ENCODE data around the gene HOXC6. TPM values are rescaled to one million over a fixed set of nuclear protein-coding genes. Genes with fewer than 3 reads are reported as not detected.

Gene HOXC6
- total and polyA plus RNA-seq, 9 of the 15 experiments (the other 6 are each of a cell fraction or from before 2014, with no cell fraction given) = 0.06 to 4.0 (median 1.4) TPM

GRCh38 chr12:54017878-54018467 is 10.3 kb upstream of the HOXC6 start (continued):
- no peak for TF ChIP-seq BRF2 (IDR thresholded peaks at IDR 0.05; ENCODE audit: borderline replicate concordance, insufficient read depth, insufficient read length)
- no peak for TF ChIP-seq ZNF766 (CRISPR knock-in tag; conservative IDR thresholded peaks at IDR 0.05)
- 0 out of 2 replicates have a peak, but pooled peaks have one; percentile 4 for TF ChIP-seq OTX1 (CRISPR knock-in tag; IDR thresholded peaks at IDR 0.05)
- no peak for TF ChIP-seq NFIX (CRISPR knock-in tag; IDR thresholded peaks at IDR 0.05; ENCODE audit: low read depth)
- no peak for TF ChIP-seq BCLAF1 (IDR thresholded peaks at IDR 0.05; ENCODE audit: borderline replicate concordance in 1 of 2, control insufficient read depth in 1 of 2, low read depth in 2 of 2, low read length in 1 of 2)
- no peak for TF ChIP-seq ZBTB1 (CRISPR knock-in tag; IDR thresholded peaks at IDR 0.05; ENCODE audit: borderline replicate concordance, low read depth)
- TF ChIP-seq ZNF586 (CRISPR knock-in tag; conservative IDR thresholded peaks at IDR 0.05) = no peak
- no peak for TF ChIP-seq TAL1 (IDR thresholded peaks at IDR 0.05)
- TF ChIP-seq ZNF174 (CRISPR knock-in tag; IDR thresholded peaks at IDR 0.05) = no peak
- no peak for TF ChIP-seq SREBF2 (CRISPR knock-in tag; IDR thresholded peaks at IDR 0.05)
- TF ChIP-seq ZNF143 (CRISPR knock-in tag; IDR thresholded peaks at IDR 0.05) = no peak
- TF ChIP-seq CBFB (CRISPR knock-in tag; IDR thresholded peaks at IDR 0.05) = no peak
- TF ChIP-seq TFE3 (CRISPR knock-in tag; IDR thresholded peaks at IDR 0.05) = no peak
- TF ChIP-seq ZEB2 (IDR thresholded peaks at IDR 0.05) = no peak
- no peak for TF ChIP-seq SREBF1 (IDR thresholded peaks at IDR 0.05; ENCODE audit: borderline replicate concordance, low read depth, low read length)
- TF ChIP-seq PCBP1 (IDR thresholded peaks at IDR 0.05; ENCODE audit: low read depth, low read length, poor library complexity, severe bottlenecking) = peak; percentile 49
- TF ChIP-seq CBFA2T2 (conservative IDR thresholded peaks at IDR 0.05) = no peak
